Neural progenitor cell (in vitro differentiated cells): Measurements from ENCODE around the gene RCOR1.

Experiments used
- EZH2 ChIP-seq: fragments of 200-600 bp; sonication (generic); IDR thresholded peaks from 2 replicates; pipeline ENCODE4 v1.6.1; 2017; ENCODE audit warnings: antibody characterized with exemption, mild to moderate bottlenecking, moderate library complexity
- EZH2phosphoT487 ChIP-seq: fragments of 200-600 bp; sonication (generic); IDR thresholded peaks from 2 replicates; pipeline ENCODE4 v1.6.1; 2017; ENCODE audit warnings: antibody characterized with exemption
- TF ChIP-seq, protein P1 (sequence below): fragments of 200-600 bp; sonication (generic); IDR thresholded peaks from 2 replicates; pipeline ENCODE4 v1.5.1; 2017; ENCODE audit warnings: antibody characterized with exemption, mild to moderate bottlenecking

DNA sequence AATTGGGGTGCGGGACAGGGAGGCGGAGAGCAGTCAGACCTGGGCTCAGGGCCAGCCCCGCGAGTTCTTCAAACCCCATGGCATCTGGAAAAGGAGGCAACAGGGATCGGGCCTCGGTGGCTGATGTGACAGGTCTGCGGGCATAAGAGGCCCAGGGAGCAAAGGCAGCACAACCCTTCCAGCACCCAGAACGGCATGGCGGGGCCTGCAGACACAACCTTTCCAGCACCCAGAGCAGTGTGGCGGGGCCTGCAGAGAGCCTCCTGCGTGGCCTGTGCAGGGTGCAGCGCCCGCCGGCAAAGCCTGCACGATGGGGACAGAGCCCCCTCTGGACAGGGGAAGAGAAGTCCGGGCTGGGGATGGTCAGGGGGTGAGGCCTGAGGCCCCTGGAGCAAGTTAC, 158.6 kb downstream of the RCOR1 start:
- TF ChIP-seq, protein P1, sequence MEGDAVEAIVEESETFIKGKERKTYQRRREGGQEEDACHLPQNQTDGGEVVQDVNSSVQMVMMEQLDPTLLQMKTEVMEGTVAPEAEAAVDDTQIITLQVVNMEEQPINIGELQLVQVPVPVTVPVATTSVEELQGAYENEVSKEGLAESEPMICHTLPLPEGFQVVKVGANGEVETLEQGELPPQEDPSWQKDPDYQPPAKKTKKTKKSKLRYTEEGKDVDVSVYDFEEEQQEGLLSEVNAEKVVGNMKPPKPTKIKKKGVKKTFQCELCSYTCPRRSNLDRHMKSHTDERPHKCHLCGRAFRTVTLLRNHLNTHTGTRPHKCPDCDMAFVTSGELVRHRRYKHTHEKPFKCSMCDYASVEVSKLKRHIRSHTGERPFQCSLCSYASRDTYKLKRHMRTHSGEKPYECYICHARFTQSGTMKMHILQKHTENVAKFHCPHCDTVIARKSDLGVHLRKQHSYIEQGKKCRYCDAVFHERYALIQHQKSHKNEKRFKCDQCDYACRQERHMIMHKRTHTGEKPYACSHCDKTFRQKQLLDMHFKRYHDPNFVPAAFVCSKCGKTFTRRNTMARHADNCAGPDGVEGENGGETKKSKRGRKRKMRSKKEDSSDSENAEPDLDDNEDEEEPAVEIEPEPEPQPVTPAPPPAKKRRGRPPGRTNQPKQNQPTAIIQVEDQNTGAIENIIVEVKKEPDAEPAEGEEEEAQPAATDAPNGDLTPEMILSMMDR = no peak
- TF ChIP-seq EZH2phosphoT487 (no peak), EZH2 (no peak)
